ENCODE results near the gene STBD1. TPM values are rescaled to one million over a fixed set of nuclear protein-coding genes. Genes with fewer than 3 reads are reported as not detected.
"Not testable (repeated sequence)": the region's sequence is repeated elsewhere in the genome, so short reads cannot be mapped to it uniquely, and the experiment has no call there.

Gene STBD1
- total RNA-seq, 1 donor from 2014 or later: 64.8 TPM

- no peak for DNase-seq
Observed at GRCh38 chr4:76325072-76325471, 18.5 kb downstream of the STBD1 start.

DNA sequence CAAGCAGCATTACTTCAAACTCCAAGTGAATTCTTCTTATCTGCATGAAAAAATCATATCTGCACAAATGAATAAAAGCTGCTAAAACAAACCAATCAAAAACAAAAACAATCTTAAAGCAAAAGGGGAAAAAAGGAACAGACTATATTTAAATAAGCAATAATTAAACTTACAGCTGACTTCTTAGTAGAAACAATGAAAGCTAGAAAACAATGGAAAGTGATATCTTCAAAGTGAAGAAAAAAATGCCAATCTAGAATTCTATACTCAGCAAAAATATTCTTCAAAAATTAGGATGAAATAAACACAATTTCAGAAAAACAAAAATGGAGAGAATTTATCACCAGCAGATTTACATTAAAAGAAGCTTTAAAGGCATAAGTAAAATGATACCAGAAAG is 20.0 kb downstream of the STBD1 start:
- DNase-seq: no peak

DNA sequence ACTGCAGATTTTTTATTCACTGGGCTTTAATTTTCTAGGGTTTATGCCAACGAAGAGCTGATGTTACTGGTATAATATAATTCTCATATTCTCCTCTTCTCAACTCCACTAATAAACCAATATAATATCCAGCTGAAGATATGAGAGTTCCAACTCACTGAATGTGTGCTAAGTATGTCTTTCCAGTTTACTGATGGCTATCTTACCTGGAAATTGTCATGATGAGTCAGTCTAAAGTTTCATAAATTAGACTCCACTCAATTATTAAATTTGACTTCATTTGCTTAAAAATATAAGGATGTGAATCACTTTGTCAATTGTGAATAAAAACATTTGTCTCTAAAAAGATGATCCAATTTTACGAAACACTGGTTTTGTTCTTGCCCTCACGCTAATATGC is 28.4 kb downstream of the STBD1 start:
- DNase-seq: no peak

DNA sequence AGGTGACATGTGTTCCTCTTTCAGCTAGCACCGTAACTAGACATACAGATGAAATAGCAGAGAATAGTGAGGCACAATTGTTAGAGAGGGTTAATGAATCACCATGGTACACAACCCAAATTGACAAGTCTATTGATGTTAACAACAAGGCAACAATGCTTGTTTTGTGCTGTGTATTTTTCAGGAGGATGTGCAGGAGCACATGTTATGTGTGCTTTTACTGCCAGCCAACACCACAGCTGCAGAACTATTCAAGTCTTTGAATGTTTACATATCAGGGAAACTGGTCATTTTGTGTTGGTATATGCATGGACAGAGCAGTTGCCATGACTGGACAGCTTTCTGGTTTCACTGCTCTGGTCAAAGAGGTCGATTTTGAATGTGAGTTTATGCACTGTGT is 32.8 kb downstream of the STBD1 start:
- no peak for DNase-seq

DNA sequence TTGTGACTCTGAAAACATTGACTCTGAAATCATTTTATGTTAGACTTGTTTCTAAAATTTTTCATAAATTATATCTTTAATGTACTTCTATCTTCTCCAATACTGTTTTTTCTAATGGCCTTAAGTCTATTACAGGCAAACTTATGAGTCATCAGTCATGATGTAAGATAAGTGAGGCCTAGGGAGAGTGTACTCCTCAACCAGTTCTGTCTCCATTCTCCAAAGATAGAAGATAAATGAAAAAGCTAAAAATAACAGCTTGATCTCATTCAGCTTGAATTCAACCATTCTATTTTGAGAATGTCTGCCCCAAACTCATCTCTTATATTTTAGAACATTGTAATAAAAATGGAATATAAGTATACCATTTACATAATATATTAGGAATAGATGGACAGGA is 34.5 kb downstream of the STBD1 start:
- DNase-seq: peak; percentile 16

DNA sequence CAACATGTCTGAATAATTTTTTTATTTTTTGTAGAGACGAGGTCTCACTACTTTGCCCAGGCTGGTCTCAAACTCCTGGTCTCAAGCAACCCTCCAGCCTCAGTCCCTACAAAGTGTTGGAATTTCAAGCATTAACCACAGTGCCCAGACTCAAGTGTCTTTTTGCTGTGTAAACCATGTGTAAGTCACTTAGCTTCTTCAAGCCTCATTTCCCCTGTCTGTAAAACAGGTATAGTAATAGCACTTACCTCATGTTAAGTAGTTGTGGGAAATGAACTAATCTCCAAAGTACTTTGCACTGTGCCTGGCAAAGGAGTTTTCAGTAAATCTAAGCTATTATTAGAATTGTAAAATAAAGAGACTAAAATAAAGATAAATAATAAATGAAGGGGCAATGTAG is 35.7 kb downstream of the STBD1 start:
- DNase-seq: no peak

DNA sequence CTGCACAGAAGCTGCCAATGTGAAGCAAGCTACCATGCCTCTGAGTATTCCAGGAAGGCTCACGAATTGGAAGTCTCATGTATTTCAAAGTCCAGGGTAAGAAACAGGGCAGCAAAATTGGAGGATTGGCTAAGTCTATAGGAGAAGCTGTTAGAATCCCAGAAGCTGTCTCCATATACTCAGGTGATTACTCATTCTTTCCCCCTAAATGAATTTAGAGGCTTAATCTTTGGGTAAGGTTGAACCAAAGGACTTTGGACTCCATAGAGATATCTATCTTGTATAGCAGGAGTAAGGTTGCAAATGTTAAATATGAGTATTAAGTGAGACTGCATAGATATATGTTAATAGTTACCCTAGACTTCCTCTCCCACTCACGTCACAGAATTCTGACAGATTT is 36.3 kb downstream of the STBD1 start:
- no peak for DNase-seq

DNA sequence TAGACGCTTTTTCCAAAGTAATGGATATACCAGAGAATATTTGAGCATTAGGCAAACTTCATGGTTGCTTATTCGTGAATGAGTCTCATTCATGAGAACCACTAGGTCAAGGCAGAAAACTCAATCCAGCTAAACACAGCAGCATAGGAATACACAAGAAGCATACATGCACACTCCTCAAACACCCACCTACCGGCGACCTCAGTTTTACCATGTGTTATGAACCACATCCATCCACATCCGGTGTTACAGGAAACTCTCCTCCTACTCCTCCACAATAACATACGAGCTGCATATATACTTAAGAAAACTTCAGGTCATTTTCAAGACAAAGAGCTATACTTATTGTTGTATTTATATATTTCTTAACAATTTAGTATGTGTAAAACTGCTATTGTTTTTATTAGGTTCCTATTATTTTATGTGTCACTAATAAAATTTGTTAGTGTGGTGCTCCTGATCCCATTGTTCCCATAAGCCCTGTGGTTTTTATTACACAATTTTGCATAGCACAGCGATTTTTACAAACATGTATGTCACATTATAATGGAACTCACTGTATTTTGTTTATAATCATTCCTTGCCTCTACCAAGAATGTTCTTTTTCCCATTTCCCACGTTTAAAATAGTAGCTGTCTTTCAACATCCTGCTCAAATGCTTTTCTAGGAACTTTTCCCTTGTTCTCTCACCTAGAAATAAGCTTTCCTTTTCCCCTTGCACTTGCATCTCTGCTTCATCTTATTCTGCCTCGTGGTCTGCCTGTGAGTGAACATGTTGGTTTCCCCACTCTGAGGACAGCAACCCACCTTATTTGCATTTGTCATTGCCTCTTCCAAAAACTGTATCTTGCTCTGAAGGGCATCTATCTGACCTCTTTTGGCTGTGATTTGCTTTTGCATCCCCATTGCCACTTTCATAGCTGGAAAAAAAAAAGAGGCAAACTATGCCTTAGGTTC is 48.3 kb downstream of the STBD1 start:
- no peak for DNase-seq

- DNase-seq: no peak
Observed at GRCh38 chr4:76357981-76358380, 51.4 kb downstream of the STBD1 start.

GRCh38 chr4:76359881-76360466 is 53.4 kb downstream of the STBD1 start:
- DNase-seq: not testable (repeated sequence)

Small RNAs within 50 kb of the gene (small RNA-seq; reads per million reads assigned to genes)
- gene RNU6-1000P (ENCODE audit: low replicate concordance): not detected

Other genes starting within 250 kb of the STBD1 start
- gene ART3, start 232.0 kb upstream of the STBD1 start, total RNA-seq: 28.1 TPM
- 58.5 TPM for gene NUP54, start 158.3 kb upstream of the STBD1 start, total RNA-seq
- gene SCARB2, start 92.9 kb upstream of the STBD1 start, total RNA-seq: 181 TPM
- 3.0 TPM for gene FAM47E, start 55.0 kb upstream of the STBD1 start, total RNA-seq
- gene CCDC158, start 114.4 kb downstream of the STBD1 start, total RNA-seq: 0.51 TPM
- gene SHROOM3, start 128.5 kb downstream of the STBD1 start, total RNA-seq: 17.5 TPM

All from tongue (tissue), 3 donors.